GM19372 (cell line): ENCODE data around the gene TMEM168.
"Not testable (repeated sequence)": the region's sequence is repeated elsewhere in the genome, so short reads cannot be mapped to it uniquely, and the experiment has no call there.

Experiments
- ATAC-seq: cut with Tn5 transposase; IDR thresholded peaks from one replicate; pipeline ENCODE4 v1.9.1; 2021; ENCODE audit warnings: mild to moderate bottlenecking, low read depth, moderate library complexity; ENCODE audit not compliant: unreplicated experiment

The TMEM168 gene

GRCh38 chr7:112781558-112781957 is 8.6 kb downstream of the TMEM168 start:
- ATAC-seq, result no peak

GRCh38 chr7:112781110-112781509 is 9.1 kb downstream of the TMEM168 start:
- ATAC-seq, result no peak

- ATAC-seq, result no peak
Measured at GRCh38 chr7:112779667-112780066, 10.5 kb downstream of the TMEM168 start.

GRCh38 chr7:112777406-112777805 is 12.8 kb downstream of the TMEM168 start:
- ATAC-seq, result no peak

DNA sequence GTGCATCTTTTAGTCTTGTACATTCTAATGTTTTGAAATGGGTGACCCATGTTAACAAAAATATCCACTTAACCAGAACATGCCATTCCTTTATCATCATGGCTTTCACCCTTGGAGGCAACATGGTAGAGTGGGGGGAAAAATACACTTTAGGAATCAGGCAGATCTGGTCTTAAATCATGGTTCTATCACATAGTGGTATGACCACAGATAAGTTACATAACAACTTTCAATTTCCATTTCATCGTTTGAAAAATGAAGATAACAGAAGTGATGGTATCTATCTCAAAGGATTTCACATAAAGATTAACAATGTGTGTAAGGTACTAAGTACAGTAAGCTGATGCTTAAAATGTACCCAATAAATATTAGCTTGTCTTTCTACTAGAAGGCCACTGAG is 19.0 kb downstream of the TMEM168 start:
- no peak for ATAC-seq

DNA sequence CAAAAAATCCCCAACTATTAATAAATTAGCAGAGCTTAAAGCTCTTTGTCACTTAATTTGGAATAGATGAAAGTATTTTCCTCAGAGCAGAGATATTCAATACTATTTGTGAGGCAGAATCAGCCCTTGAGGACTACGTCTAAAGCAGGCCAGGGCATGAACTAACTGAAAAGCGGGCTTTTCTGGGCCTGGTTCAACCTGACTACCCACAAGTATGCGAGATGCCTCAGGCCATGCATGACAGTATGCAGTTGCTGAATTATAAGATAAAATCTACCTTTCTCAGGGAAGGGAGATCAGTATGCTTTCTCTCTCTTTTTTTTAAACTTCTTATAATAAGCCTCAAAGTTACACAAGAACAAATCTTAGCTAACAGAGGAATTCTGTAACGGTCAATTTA is 20.1 kb downstream of the TMEM168 start:
- ATAC-seq, result no peak

DNA sequence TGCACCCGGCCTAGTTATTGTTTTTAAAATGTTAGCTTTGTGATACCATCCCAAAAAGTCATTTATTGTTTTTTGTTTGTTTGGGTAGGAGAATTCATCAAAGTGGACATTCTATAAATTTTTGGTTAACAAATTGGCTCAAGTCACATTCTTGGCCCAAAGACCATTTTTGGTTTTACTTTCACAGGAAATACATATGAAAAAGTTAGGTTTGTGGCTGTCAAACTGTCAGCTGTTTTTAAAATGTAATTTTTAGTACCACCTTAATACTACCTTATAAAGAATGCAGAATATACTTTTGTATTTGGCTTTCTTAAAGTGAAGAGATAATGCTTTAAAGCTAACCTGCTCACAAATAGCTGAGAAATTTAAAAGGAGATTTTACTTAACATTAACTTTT is 25.1 kb downstream of the TMEM168 start:
- no peak for ATAC-seq

DNA sequence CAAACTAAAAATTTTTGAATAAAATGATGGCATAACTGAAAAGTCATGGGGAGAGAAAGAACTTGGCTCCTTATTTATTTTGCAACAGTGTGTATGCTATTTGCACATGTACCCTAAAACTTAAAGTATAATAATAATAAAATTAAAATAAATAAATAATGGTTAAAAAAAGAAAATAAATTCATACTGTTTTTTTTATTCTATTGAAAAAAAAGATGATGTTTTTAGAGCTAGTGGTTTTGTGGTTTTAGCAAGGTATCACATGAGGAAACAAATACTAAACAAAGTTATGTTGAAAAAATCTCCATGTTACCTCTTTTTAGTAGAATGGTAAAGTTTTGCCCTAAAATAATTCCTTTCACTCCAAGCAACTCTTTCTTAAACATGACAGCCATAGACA is 26.2 kb downstream of the TMEM168 start:
- no peak for ATAC-seq

DNA sequence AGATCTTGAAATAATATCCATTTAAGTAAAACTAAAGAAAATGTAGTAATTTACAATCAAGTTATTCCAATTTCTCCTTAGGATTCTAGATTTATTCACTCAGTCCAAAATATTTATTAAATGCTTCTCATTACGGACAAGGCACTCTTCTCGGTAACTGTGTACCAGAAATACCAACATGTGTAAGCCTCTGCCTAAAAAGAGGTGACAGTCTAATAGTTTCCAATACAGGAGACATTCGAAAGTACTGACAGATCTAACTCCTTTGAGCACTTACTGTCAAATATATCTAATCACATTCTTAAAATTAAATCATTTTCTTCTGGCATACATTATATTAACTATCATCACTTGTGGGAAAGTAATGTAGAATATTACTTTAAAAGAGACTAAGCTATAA is 26.9 kb downstream of the TMEM168 start:
- no peak for ATAC-seq

DNA sequence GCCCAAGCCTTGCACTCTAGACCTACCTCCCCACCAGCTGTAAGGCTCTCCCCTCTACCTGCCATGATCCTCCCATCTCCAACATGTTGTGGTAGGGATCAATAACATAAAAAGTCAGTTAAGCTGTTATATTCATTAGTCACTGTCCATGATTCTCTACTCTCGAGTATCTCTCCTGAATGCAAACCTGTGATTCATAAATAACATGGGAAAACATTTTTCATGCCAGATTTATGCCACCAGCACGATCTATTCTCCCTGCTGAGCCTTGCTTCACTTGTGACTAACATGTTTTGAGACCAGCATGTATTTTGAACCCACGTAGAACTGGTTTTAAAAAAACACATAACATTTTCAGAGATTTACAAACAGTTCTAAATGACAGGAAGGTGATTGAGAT is 30.3 kb downstream of the TMEM168 start:
- no peak for ATAC-seq

DNA sequence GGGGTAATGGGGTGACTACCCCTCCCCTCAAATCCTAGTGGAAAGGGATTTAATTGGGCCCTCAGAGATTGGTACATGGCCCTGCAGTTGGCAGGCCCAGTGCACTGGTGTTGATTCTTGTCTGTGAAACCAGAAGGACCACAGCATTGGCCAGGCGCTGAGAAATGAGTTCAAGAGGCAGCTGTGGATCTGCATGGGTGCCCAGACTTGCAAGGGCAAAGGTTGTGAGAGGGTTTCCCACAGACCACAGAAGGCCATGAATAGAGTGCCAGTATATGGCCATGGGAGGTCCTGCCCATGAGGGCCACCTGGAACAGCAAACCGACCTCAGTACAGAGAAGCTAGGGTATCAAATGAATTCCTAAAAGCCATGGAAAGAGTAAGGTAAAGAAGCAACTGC is 32.9 kb downstream of the TMEM168 start:
- ATAC-seq, result no peak

- ATAC-seq, result no peak
Measured at GRCh38 chr7:112753298-112753697, 36.9 kb downstream of the TMEM168 start.

- no peak for ATAC-seq
Measured at GRCh38 chr7:112752576-112752975, 37.6 kb downstream of the TMEM168 start.

DNA sequence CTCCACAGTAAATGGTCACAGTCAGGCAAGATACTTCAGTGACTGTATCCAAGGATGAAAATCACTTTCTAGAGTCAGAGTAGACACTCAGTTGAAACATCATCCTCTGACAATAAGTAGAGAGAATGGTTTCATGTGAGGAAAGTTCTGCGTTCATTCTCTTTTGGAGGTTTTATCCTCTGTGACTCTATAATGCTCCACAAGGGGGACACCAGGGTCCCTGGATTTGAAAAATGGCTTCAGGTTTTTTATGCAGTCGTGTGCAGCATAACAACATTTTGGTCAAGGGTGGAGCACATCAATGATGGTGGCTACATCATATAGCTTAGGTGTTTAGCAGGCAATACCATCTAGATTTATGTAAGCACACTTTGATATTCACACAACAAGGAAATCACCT is 40.4 kb downstream of the TMEM168 start:
- ATAC-seq, result no peak

GRCh38 chr7:112748381-112748780 is 41.8 kb downstream of the TMEM168 start:
- no peak for ATAC-seq

DNA sequence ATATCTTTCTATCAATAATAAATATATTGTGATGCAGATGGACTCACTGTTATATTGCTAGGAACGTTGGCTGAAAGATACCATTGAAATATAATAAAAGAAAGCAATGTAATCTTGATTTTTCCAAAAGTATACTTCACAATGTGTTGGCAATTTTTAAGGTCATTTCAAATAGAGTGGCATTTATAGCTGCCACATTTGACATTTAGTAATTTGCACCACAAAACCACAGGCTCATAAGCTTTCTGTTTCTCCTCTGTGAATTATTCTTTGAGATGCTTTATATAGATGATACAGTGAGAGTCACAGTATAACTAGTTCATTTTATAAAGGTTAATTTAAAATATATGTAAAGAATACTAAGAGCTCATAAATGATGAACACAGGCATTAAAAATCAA is 44.6 kb downstream of the TMEM168 start:
- ATAC-seq, result no peak

GRCh38 chr7:112744818-112745217 is 45.4 kb downstream of the TMEM168 start:
- ATAC-seq, result no peak

DNA sequence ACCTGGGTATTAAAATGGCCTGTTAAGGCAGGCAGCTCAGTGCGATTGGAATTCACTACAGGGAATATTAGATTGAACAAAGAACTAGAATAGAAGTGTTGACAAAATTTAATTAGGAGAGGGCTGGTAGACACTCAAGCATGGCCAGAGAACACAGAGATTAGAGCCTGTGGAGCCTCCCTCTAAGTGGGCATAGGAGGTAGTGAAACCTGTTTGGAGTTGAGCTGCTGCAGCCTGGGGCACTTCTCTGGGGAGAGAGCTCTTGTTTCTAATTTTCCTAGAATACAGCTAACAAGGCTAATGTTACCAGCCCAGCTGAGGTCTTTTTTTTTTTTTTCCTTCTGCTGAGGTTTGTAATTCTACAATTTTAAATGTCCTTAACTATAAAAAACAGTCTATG is 46.4 kb downstream of the TMEM168 start:
- no peak for ATAC-seq

DNA sequence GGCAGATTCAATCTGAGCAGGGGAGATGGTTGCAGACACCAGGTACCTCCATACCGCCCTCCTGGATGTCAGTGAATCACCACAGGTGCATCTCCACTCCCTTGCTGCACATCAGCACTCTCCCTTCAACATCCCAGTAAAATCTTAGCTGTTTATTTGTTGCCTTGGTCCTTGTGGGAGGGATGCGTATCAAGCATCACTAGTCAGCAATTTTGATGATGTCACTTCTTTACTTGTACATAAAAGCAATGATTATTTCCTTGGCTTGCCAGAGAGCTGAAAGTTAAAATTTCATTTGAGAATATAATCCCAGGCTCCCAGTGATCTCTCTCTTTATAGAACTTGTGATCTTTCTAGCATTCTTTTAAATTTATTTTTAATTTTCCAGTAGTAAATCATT is 49.5 kb downstream of the TMEM168 start:
- ATAC-seq, result no peak

GRCh38 chr7:112739436-112740180 is 50.6 kb downstream of the TMEM168 start:
- no peak for ATAC-seq

DNA sequence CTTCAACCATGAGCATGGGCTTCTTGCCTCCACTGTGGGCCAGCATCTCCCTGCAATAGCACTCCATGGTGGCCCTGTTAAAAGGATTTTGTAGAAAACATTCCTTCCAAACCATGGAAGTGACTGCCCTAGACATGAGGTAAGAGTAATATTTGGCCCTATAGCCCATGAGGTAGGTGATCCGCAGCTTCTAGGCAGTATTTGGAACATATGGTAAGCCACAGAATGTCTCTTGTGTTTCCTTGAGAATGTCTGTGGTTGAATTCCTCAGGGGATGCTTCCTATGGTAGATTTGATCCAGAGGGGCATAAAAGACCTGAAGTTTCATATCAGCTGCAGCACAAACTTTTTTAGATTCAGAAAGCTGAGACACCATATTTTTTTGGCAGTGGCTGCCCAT is 54.9 kb downstream of the TMEM168 start:
- ATAC-seq, result no peak

GRCh38 chr7:112731324-112731723 is 58.9 kb downstream of the TMEM168 start:
- ATAC-seq, result not testable (repeated sequence)

GRCh38 chr7:112726076-112726475 is 64.1 kb downstream of the TMEM168 start:
- ATAC-seq, result no peak
